Activated CD8-positive, alpha-beta memory T cell treated with anti-CD3 and anti-CD28 coated beads, Interleukin-2, amount 50 U/mL, for 1 hour (primary cell): ENCODE data around the gene HSD17B12.

Experiments used
- DNase-seq: peaks from one replicate; pipeline ENCODE4 v3.0.0-alpha.2; 2020; ENCODE audit errors: extremely low read depth

Gene HSD17B12

GRCh38 chr11:43688394-43688793, 7.9 kb downstream of the HSD17B12 start:
- no peak for DNase-seq

DNA sequence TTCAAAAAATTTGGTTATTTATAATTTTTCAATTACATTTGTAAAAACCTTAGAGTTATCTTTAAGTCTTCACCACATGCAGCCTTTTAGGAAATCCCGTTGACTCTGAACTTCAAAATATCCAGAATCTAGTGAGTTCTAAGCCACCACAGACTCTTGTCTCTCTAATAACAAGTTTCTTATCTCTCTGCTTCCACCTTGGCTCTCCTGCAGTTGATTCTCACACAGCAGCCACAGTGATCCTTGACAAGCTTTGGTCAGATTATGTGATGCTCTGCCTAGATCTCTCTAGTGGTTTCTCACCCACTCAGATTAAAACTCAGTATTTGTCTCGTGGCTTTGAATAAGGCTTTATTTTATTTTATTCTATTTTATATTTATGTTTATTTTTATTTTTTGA, 8.6 kb downstream of the HSD17B12 start:
- no peak for DNase-seq

DNA sequence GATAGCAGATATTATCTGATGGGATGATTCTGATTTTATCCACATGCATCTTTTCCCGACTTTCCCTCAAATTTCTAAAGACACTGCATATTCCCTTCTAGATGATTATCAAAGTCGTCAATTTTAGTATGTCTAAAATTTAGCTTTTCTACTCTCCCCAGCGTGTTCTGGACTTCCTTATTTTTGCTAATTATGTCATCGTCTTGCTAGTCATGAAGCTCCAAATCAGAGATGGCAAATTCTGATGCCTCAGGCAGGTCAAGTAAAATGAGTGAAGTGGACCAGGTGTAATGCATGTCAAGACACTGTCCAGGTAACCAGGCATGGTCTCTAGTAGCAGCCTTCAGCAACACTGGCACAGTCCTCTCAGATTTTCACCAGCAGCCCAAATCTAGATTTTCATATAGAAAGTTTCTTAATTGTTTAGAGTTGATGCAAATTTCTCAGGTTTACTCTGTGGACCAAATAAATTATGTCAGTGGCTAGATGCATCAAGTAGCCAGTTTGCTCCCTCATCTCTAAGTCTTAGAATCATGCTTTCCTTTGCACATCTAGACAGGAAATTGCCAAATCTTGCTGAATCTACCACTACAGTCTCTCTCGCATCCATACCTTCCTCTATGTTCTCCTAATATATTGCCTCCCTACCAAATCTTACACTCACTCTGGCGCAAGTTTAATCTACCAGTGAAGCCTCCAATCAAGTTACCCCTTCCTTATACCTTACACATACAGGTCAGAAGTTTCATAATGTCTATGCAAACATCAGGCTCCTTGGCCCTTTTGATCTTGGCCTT, 10.6 kb downstream of the HSD17B12 start:
- no peak for DNase-seq

- no peak for DNase-seq
These were observed 11.3 kb downstream of the HSD17B12 start for GRCh38 chr11:43691806-43692205.

- no peak for DNase-seq
These were observed 12.5 kb downstream of the HSD17B12 start for GRCh38 chr11:43693069-43693468.

DNA sequence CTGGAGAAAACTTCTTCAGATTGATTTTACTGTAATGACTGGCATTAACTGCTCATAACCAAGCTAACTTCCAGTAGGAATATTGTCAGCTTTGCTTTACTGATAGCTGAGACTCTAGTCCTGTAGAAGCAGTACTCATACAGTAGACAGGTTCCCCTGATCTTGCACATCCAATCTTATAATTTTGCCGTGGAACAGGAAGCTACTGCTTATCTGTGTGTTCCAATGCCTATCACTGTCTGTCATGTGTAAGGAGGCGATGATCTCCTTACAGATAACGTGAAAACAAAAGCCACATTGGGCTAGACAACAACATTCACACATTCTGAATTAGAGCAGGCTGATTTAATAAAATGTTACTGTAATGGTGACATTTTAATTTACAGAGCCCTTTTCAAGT, 13.2 kb downstream of the HSD17B12 start:
- no peak for DNase-seq

DNA sequence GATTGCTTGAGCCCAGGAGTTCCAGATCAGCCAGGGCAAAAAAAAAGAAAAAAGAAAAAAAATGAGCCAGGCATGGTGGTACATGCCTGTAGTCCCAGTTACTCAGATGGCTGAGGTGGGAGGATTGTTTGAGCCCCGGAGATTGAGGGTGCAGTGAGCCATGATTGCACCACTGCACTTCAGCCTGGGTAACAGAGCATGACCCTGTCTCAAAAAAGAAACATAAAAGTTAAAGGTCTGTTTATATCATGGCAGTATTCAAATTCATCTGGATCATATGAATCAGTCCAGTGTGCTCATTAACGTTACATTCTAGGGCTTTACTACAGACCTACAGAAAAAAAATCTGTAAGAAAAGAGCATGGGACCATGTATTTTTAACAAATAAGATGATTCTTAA, 13.9 kb downstream of the HSD17B12 start:
- DNase-seq: no peak

DNA sequence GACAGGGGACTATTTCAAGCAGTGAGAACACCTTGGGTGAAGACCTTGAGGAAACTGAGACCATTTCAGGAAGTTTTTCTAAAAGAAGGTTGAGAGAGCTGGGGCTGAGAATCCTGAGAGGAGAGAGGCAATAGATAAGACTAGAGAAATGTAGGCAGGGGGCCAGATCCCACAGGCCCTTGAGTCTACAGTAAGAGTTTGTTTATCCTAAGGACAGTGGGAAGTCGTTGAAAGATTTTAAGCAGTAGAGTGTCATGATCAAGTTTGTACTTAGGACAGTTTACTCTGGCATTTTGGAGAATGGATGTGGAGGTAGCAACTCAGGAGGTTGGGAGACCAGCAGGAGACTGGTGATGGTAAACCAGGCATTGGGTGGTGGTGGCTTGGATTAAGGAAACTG, 17.1 kb downstream of the HSD17B12 start:
- DNase-seq: no peak

GRCh38 chr11:43699870-43700269, 19.3 kb downstream of the HSD17B12 start:
- DNase-seq: no peak

DNA sequence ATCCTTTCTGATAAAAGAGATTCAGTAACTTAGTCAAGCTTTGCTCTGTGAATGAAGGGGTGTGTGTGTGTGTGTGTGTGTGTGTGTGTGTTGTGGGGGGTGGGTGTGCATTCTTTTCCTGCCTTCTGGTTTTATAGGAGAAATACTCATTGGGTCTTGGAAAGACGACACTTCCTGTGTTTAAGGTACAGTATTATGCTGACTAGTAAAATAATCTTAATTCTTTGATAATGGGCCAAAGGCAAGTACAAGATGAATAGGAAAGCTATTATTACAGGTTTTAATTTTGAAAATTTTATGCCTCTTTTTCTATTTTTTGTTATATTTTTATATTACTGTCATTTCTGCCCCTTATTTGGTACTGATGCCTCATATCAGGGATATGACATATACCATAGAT, 26.1 kb downstream of the HSD17B12 start:
- DNase-seq: no peak

- no peak for DNase-seq
These were observed 28.2 kb downstream of the HSD17B12 start for GRCh38 chr11:43708776-43709175.

GRCh38 chr11:43709689-43710088, 29.2 kb downstream of the HSD17B12 start:
- DNase-seq: no peak

DNA sequence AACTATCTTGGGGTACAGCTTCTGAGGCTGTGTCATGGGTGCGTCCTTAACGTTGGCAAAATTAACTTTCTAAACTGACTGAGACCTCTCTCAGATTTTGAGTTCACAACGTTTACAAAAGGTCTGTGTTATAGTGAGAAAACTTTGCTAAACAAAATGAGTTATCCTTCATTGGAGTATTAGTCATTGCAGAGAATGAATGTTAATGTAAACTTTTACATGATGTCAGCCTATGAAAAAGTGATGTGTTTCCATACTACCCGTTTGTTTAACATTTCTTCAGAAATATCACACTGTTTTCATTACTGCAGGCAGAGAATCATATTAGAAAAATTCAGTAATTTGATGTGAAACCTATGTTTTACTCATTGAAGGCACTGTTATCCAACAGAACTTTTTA, 32.1 kb downstream of the HSD17B12 start:
- no peak for DNase-seq

DNA sequence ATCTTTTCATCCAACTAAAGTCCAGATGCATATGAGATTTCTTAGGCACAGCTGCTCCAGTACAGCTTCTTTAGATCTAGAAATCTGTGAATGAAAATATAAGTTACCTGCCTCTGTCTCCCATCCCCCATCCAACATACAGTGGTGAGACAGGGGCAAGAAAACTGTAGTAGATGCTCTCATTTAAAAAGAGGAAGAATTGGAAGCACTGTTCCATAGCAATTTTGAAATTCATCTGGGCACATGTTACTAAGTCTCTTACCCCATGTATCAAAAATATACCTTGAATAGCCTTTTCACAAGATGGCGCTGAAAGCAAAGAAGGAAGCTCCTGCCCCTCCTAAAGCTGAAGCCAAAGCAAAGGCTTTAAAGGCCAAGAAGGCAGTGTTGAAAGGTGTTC, 37.8 kb downstream of the HSD17B12 start:
- DNase-seq: no peak

DNA sequence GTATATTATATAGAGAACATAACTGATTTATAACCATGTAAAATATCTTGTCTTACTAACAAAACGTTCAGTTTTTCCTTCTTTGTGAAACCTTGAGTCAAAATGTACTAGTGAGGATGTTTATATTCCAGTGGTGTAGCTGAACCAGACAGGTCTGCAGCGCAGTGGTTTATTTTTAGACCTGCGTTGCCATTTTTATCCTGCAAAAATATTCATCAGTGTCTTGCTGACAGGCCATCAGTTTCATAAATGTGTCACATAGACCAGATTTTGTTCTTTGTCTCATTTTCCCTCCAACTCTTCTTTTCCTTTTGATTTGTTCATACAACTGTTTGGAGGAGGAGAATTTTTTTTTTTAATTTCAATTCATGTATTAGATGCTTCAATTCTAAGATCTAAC, 43.1 kb downstream of the HSD17B12 start:
- no peak for DNase-seq

DNA sequence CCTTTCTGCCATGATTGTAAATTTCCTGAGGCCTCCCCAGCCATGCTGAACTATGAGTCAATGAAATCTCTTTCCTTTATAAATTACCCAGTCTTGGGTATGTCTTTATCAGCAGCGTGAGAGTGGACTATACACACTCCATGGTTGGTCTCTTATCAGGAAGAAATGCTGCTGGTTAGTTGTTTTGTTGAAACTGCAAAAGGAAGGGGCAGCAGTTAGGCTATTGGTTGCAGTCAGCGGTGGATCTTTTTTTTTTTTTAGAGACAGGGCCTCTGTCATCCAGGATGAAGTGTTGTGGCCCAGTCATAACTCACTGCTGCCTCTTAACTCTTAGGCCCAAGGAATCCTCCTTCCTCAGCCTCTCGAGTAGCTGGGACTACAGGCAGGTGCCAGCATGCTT, 51.7 kb downstream of the HSD17B12 start:
- DNase-seq: no peak

DNA sequence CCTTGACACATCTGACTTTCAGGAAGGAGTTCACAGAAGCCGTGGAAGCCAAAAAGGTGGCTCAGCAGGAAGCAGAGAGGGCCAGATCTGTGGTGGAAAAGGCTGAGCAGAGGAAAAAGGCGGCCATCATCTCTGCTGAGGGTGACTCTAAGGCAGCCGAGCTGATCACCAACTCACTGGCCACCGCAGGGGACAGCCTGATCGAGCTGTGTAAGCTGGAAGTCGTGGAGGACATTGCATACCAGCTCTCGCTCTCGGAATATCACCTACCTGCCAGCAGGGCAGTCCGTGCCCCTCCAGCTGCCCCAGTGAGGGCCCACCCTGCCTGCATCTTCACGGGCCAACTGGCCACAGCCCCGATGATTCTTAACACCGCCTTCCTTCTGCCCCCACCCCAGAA, 53.7 kb downstream of the HSD17B12 start:
- no peak for DNase-seq

DNA sequence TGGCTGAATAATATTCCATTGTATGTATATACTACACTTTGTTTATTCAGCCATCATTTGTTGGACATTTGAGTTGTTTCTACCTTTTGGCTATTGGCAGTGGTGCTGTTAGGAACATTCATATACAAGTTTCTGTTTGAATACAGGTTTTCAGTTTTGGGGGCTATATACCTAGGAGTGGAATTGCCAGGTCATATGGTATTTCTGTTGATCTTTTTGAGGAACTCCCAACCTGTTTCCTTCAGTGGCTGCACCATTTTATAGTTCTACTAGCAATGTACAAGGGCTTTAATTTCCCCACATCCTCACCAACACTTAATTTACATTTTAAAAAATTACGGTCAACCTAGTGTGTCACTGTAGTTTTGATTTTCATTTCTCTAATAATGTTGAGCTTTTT, 54.6 kb downstream of the HSD17B12 start:
- no peak for DNase-seq

DNA sequence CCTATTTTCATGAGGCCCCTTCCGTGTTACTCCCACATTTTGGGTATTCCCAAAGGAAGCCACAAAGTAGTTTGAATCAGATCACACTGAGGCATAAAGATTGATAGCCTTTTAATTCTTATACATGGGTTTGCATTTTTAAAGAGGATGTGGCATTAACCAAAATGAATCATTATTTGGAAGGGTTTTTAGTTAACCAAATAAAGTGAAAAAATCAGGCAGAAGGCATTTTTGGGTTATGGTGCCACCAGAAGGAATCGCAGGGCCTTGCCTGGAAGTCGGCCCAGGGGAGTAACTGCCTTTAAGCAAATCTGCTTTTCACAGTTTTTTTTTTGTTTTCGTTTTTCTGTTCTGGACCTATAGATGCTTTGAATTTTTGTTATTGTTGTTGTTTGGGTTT, 55.4 kb downstream of the HSD17B12 start:
- DNase-seq: no peak

- DNase-seq: no peak
These were observed 56.1 kb downstream of the HSD17B12 start for GRCh38 chr11:43736502-43737200.

GRCh38 chr11:43737201-43737590, 56.7 kb downstream of the HSD17B12 start:
- DNase-seq: no peak

DNA sequence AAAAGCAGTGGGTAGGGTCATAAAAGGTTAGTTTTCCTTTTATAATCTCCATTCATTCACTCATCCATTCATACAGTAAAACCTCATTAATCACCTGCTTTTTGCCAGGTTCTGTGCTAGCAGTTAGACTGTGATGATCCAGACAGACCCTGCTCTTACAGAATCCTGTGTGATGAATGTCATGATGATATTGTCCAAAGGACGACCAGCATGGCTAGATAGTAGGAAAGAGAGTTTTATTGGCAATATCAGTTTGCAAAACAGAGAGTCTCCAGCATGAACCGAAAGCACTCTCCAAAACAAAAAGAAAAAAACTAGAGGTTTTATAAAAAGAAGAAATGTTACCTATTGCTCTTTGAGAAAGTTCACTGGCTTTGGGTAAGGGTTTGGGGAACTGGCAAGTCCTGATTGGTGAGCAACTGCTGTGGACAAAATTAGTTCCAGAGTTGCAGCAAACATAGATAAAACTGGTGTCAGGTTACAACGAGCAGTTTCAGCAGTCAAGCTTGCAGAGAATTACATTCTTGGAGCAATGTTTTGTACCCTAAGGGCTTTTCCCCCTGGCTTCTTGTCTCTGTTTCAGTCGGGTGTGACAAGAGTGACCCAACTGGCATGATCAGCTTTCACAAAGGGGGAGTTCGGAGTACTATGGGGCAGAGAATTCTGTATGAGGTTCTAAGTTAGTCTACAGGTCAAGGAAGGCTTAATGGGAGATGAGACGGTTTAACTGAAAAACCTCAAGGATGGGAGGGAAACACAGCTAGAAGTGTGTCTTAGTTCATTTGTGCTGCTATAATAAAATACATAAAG, 58.3 kb downstream of the HSD17B12 start:
- DNase-seq: no peak

GRCh38 chr11:43746670-43747069, 66.1 kb downstream of the HSD17B12 start:
- DNase-seq: no peak
